ENCODE data around the gene ADAD1.

GRCh38 chr4:122476126-122476525, 97.3 kb downstream of the ADAD1 start:
- TF ChIP-seq CTCF (IDR thresholded peaks at IDR 0.05): no peak
- no peak for TF ChIP-seq POLR2A (IDR thresholded peaks at IDR 0.05)

Measured in body of pancreas (tissue), 4 donors.